ENCODE results near the gene ALDH1B1.
A peak's percentile ranks its signal among the peaks of the same experiment; 100 is the strongest.

Gene ALDH1B1

GRCh38 chr9:38416461-38416860 is 24.0 kb downstream of the ALDH1B1 start:
- DNase-seq (ENCODE audit: low spot score) = no peak

DNA sequence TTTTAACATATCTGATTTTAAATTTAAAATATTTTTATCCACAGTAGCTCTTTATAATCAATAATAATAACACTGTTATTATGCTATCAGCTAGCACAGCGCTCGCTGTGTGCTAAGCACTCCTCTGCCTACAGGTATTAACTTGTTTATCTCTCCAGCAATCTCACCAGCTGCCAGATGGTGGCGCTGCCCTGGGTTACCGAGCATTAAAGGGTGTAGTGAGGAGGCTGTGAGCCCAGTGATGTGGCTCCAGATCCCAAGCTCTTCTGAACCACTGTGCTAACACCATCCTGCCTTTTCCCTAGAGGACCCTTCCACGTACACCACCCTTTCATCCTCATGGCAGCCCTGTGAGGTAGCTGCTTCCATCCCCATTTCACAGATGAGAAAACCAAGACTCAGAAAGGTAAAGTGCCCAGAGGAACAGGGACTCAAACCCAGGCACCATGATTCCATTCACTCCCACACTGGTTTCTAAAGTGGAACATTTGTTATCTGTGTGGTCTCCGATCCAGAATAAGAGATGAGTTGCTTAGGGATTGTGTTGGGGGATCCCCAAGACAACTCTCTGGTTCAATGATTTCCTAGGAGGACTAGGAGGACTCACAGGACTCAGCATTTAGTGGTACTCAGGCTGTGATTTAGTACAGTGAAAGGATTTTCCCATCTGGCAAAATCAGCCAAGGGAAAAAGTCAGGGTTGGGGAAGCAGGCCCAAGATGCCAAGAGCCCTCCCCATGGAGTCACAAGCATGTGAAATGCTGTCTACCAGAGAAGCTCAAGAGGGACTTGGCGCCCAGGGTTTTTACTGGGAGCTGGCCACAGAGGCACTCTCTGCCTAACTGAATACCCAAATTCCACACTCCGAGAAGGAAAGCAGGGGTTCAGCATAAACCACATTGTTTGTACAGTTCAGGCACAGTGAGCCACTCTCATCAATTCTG is 24.8 kb downstream of the ALDH1B1 start:
- peak; percentile 28 for DNase-seq (ENCODE audit: low spot score)

DNA sequence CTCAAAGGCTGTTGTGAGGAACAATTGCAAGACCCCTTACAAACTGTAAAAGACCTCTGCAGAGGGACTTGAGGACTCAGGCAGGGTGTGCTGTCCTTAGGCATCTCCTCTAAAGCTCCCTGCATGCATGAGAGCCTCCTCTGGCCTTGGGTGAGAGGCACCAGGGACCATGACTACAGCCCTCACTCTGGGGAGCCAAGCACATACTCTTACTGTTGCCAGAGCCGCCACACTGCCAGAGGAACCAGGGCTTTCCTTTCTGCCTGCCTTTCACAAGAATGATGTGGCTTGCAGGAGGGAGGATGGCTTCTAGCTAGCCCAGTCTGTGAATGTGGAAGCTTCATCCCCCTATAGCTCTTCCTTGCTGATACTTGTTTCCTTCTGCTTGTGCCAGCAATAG is 25.9 kb downstream of the ALDH1B1 start:
- DNase-seq (ENCODE audit: low spot score) = no peak

GRCh38 chr9:38419181-38419580 is 26.7 kb downstream of the ALDH1B1 start:
- DNase-seq (ENCODE audit: low spot score) = no peak

DNA sequence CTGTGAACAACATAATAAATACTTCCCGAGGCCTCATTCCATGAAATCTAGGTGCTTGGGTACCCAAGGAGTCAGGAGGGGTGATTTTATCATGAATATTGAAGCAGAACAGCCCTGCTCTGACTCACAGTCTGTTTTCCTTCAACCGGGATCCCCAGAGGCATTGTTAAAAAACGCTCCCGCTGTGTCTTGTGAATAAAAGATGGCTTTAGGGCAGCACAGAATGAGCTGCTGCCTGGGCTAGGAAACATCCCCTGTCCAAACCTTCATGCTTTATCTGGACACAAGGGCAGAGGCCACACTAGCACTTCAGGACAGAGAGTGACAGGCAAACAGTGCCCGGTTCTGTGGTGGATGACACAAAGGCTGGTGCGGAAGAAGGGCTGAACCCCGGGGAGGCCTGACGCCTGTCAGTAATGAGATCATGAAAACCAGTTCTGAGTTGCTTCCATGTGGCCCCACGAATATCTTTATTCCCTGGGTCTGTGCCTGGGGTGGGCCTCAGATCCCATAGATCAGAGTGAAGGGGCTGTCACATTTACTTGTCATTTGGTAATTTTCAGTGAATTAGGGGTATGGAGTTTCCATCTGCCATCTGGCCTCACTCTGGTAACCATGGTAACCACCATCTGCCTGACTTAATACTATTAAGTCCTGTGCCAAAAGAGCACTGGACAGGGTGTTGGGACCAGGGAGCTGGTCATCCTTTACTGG is 29.2 kb downstream of the ALDH1B1 start:
- DNase-seq (ENCODE audit: low spot score) = no peak

- DNase-seq (ENCODE audit: low spot score) = no peak
Measured at GRCh38 chr9:38422555-38423260, 30.2 kb downstream of the ALDH1B1 start.

GRCh38 chr9:38423273-38423972 is 30.9 kb downstream of the ALDH1B1 start:
- no peak for DNase-seq (ENCODE audit: low spot score)

- no peak for DNase-seq (ENCODE audit: low spot score)
Measured at GRCh38 chr9:38423973-38424843, 31.7 kb downstream of the ALDH1B1 start, which contains the start of gene IGFBPL1. Gene IGFBPL1, minus strand, starts transcription at chr9:38424454. Its CDS starts 30 bp downstream, at chr9:38424424.

- no peak for DNase-seq (ENCODE audit: low spot score)
Measured at GRCh38 chr9:38424918-38425317, 32.4 kb downstream of the ALDH1B1 start.

DNA sequence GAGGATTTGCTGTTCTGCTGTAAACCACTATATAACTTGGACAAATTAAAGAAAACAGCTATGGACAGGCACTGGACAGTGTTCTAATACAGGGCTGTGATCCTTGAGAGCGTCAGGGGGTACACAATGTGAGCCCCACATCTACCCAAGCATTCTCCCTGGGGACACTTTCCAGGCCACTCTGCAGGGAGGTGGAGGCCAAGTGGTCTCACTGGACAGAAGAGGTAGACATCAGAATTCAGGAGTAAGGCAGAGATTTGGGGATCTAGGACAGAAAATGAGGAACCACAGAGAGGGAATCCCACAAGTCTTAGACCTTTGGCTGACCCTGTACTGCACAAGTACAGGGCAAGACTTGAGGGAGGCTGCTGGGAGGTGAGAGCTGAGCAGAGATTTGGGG is 35.6 kb downstream of the ALDH1B1 start:
- no peak for DNase-seq (ENCODE audit: low spot score)

DNA sequence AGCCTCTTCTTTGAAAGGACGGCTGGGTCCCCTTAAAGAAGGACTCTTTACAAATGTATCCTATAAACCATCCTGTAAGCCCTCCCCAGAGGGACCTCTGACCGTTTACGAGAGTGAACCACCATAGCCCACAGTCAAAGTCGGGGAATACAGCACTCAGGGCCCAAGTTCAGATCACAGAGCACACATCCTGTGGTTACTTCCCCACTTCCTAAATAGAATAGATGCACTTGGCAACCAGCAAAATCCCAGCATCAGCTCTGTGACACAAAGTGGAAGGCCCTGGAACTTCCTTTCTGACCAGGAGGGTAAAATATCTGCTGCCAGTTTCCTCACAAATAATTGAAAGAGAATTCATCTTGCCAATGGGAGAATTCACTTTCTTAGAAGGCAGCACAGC is 38.6 kb downstream of the ALDH1B1 start:
- no peak for DNase-seq (ENCODE audit: low spot score)

GRCh38 chr9:38432922-38433510 is 40.5 kb downstream of the ALDH1B1 start:
- DNase-seq (ENCODE audit: low spot score) = peak; percentile 19

DNA sequence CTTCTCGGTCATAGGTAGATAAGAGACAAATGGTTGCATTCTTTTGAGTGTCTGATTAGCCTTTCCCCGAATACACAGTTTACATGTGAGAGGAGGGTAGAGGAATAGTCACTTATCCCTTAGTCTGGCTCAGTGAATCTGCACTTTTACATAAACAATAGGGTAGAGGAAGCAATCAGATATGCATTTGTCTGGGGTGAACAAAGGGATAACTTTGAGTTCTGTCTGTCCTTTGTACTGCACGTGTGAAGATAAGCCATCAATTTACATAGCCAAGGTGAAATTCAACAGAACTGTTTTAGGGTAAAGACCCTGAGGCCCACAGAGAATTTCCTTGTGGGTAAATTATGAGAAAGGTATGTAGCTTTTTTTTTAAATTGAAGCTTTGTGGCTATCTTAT is 41.9 kb downstream of the ALDH1B1 start:
- no peak for DNase-seq (ENCODE audit: low spot score)

- DNase-seq (ENCODE audit: low spot score) = no peak
Measured at GRCh38 chr9:38434853-38435252, 42.4 kb downstream of the ALDH1B1 start.

GRCh38 chr9:38435521-38435920 is 43.0 kb downstream of the ALDH1B1 start:
- DNase-seq (ENCODE audit: low spot score) = no peak

GRCh38 chr9:38436708-38437107 is 44.2 kb downstream of the ALDH1B1 start:
- no peak for DNase-seq (ENCODE audit: low spot score)

- DNase-seq (ENCODE audit: low spot score) = no peak
Measured at GRCh38 chr9:38437193-38437823, 44.8 kb downstream of the ALDH1B1 start.

DNA sequence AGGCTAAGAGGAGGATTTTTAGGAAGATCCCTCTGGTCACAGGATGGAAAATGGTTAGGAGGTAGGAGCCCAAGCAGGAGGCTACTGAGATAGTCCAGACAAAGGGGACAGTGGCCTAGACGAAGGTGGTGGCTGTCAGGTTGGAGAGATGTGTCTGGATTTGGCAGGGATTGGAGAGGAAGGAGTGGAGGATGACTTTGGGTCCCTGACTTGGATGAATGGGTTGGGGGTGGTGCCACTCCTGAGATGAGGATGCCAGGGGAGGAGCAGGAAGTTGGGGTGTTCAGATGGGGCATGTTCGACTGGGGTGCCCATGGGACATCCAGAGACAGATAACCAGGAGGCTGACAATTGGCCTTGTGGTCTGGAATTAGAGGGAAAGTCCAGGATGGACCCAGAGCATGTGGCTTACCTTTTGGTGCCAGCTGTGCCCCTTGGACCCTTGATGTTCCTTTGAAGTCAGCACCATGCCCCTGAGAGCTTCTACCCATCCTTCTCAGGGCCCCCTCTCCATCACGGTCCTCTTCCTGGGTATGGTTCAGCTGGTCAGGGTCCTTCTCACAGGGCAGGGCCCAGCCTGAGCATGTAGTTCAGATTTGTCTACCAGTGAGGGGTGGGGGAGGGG is 46.9 kb downstream of the ALDH1B1 start:
- DNase-seq (ENCODE audit: low spot score) = no peak

GRCh38 chr9:38439916-38440301 is 47.4 kb downstream of the ALDH1B1 start:
- no peak for DNase-seq (ENCODE audit: low spot score)

GRCh38 chr9:38440516-38440915 is 48.0 kb downstream of the ALDH1B1 start:
- DNase-seq (ENCODE audit: low spot score) = no peak
